BLaER1 treated with 17β-estradiol and CSF1 and Interleukin-3, amounts not matched to agents 10 nM and 100 nM (cell line): ENCODE measurements around the gene POU1F1.
"Not testable (repeated sequence)": the region's sequence is repeated elsewhere in the genome, so short reads cannot be mapped to it uniquely, and the experiment has no call there.

ENCODE experiments used
- H3K27ac ChIP-seq, 11 experiments: shearing (Covaris generic); formaldehyde crosslinking; 2 replicates each; pipeline ENCODE4 v1.8.1; 2022
- H3K27me3 ChIP-seq, 11 experiments: shearing (Covaris generic); formaldehyde crosslinking; 2 replicates each; pipeline ENCODE4 v1.8.1; 2022
- H3K36me3 ChIP-seq, 11 experiments: shearing (Covaris generic); formaldehyde crosslinking; 2 replicates each; pipeline ENCODE4 v1.8.1; 2022
- H3K4me1 ChIP-seq, 10 experiments: shearing (Covaris generic); formaldehyde crosslinking; 2 replicates each; pipeline ENCODE4 v1.8.1; 2022
- H3K4me2 ChIP-seq, 11 experiments: shearing (Covaris generic); formaldehyde crosslinking; 2 replicates each; pipeline ENCODE4 v1.8.1; 2022
- H3K4me3 ChIP-seq, 10 experiments: shearing (Covaris generic); formaldehyde crosslinking; 2 replicates each; pipeline ENCODE4 v1.8.1; 2022
- H3K9ac ChIP-seq, 11 experiments: shearing (Covaris generic); formaldehyde crosslinking; 2 replicates each; pipeline ENCODE4 v1.8.1; 2022
- H3K9me3 ChIP-seq, 11 experiments: shearing (Covaris generic); formaldehyde crosslinking; replicated peaks in 1 of 11; 2 replicates each; pipeline ENCODE4 v1.8.1; 2022
- H4K20me1 ChIP-seq, 11 experiments: shearing (Covaris generic); formaldehyde crosslinking; 2 replicates each; pipeline ENCODE4 v1.8.1; 2022
- Cebpa-rat ChIP-seq, 11 experiments: shearing (Covaris generic); IDR thresholded peaks; 2 replicates each; pipeline ENCODE4 v1.8.1; 2022

The POU1F1 gene

DNA sequence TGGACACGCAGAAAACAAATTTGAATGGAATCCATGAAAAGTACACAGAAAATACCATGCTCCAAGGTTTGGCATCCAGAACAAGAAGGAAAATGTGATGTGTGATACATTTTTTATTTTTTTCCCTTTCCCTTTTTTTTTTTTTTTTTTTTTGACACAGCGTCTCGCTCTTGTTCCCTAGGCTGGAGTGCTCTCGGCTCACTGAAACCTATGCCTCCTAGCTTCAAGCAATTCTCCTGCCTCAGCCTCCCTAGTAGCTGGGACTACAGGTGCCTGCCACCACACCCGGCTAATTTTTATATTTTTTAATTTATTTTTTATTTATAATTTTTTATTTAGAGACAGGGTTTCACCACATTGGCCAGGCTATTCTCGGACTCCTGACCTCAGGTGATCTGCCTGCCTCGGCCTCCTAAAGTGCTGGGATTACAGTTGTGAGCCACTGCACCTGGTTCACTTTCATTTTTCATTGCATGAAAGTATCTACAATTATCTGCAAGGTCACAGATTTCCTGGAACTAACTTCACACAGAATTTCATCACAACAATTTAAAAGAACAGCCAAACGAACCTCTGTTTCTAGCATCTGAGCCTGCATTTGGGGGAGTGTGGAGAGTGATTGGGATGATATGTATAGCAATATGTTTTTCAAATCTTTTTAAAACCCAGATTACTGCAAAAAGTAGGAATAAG is 8.3 kb downstream of the POU1F1 start:
- H3K36me3 ChIP-seq = no peaks in the 10 kb centered on the region
- no peak overlapping the region for H3K9ac ChIP-seq
- H4K20me1 ChIP-seq = no peaks in the 10 kb centered on the region
- peaks cover 6 to 30% (median 10%) of the 10 kb centered on the region in 10 experiments for H3K4me1 ChIP-seq
- H3K4me2 ChIP-seq = no peak overlapping the region
- no peak overlapping the region for H3K4me3 ChIP-seq
- no peak overlapping the region for H3K27ac ChIP-seq
- H3K27me3 ChIP-seq = no peaks in the 10 kb centered on the region
- TF ChIP-seq Cebpa-rat (IDR thresholded peaks at IDR 0.05) = no peak
- H3K9me3 ChIP-seq = no peaks in the 10 kb centered on the region

GRCh38 chr3:87261925-87262324 is 14.5 kb downstream of the POU1F1 start:
- Histone ChIP-seq H3K36me3 (peaks cover 0 to 7% (median 0%) of the 10 kb centered on the region in 11 experiments; a peak in 2 of 22 replicates), H3K27ac (no peak overlapping the region), H3K4me1 (no peaks in the 10 kb centered on the region), H3K27me3 (no peaks in the 10 kb centered on the region), H3K9ac (no peak overlapping the region), H3K4me2 (no peak overlapping the region), H3K9me3 (no peaks in the 10 kb centered on the region), H4K20me1 (no peaks in the 10 kb centered on the region), H3K4me3 (no peak overlapping the region)
- TF ChIP-seq Cebpa-rat (IDR thresholded peaks at IDR 0.05) = no peak

DNA sequence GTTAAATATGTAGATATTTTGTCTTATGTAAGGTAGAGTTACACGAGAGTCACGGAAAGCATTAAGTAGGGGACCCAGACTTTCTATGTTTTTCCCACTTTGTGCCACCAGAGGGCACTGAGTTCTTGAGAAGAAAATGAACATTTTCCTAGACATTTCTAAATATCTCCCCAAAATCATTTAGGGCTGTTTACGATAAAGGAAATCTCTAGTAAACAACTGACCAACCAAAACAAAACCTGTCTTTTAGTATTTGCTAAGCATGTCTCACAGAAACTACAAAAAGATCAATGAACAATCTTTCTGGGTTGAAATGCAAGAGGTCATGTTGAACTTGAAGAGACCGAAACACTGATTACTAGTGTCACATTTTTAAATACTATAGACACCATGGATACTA is 16.1 kb downstream of the POU1F1 start:
- H3K9ac ChIP-seq = no peak overlapping the region
- H3K4me3 ChIP-seq = no peak overlapping the region
- no peak overlapping the region for H3K4me2 ChIP-seq
- TF ChIP-seq Cebpa-rat (IDR thresholded peaks at IDR 0.05) = no peak
- H3K27ac ChIP-seq = no peak overlapping the region
- no peaks in the 10 kb centered on the region for H3K9me3 ChIP-seq
- H3K4me1 ChIP-seq = no peaks in the 10 kb centered on the region
- no peaks in the 10 kb centered on the region for H3K27me3 ChIP-seq
- H4K20me1 ChIP-seq = no peaks in the 10 kb centered on the region
- peaks cover 0 to 21% (median 6%) of the 10 kb centered on the region in 11 experiments; a peak in 7 of 22 replicates for H3K36me3 ChIP-seq

DNA sequence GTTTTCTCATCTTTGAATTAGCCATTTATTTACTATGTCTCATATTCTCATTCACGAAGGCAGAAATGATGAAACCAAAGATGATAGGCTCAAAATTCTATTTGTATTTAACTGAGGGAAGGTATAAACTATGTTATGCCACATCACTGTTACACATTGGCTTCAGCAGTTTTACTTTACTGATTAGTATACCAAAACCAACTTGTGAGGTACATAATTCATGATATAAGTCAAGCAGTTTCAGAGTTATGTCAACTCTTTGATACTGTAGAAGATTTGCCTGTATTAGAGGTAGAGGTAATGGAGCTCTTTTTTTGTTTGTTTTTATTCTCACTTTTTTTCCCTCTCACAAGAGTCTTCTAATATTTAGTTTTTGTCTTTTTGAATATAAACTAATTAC is 26.4 kb downstream of the POU1F1 start:
- Histone ChIP-seq H4K20me1 (peaks cover 0 to 24% (median 0%) of the 10 kb centered on the region in 11 experiments; a peak in 3 of 22 replicates), H3K4me3 (no peak overlapping the region), H3K4me1 (no peaks in the 10 kb centered on the region), H3K4me2 (no peak overlapping the region), H3K36me3 (peaks cover 42 to 90% (median 57%) of the 10 kb centered on the region in 11 experiments), H3K27ac (no peak overlapping the region), H3K9me3 (no peaks in the 10 kb centered on the region), H3K9ac (no peak overlapping the region), H3K27me3 (no peaks in the 10 kb centered on the region)
- no peak for TF ChIP-seq Cebpa-rat (IDR thresholded peaks at IDR 0.05)

DNA sequence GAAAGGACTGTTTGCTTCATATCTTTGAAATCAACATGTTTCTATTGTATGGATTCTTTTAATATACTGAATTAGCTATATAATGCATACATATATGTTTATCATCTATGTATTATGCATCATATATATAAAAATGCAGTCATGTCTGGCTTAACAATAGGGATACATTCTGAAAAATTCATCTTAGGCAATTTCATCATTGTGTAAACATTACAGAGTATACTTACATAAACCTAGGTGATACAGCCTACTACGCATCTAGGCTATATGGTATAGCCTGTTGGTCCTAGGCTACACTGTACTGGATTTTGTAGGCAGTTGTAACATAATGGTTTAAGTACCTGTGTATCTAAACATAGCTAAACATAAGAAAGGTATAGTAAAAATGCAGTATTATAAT is 27.6 kb downstream of the POU1F1 start:
- no peak overlapping the region for H3K4me3 ChIP-seq
- peaks cover 38 to 85% (median 56%) of the 10 kb centered on the region in 11 experiments for H3K36me3 ChIP-seq
- H3K9ac ChIP-seq = no peak overlapping the region
- peaks cover 0 to 31% (median 0%) of the 10 kb centered on the region in 11 experiments; a peak in 4 of 22 replicates for H4K20me1 ChIP-seq
- H3K27me3 ChIP-seq = no peaks in the 10 kb centered on the region
- no peaks in the 10 kb centered on the region for H3K9me3 ChIP-seq
- H3K27ac ChIP-seq = no peak overlapping the region
- TF ChIP-seq Cebpa-rat (IDR thresholded peaks at IDR 0.05) = no peak
- H3K4me1 ChIP-seq = no peaks in the 10 kb centered on the region
- H3K4me2 ChIP-seq = no peak overlapping the region

GRCh38 chr3:87248231-87248630 is 28.2 kb downstream of the POU1F1 start:
- Histone ChIP-seq H3K36me3 (peaks cover 32 to 84% (median 50%) of the 10 kb centered on the region in 11 experiments), H4K20me1 (peaks cover 0 to 36% (median 0%) of the 10 kb centered on the region in 11 experiments; a peak in 4 of 22 replicates)
- H3K9me3 ChIP-seq, H3K4me3 ChIP-seq, H3K9ac ChIP-seq, H3K27ac ChIP-seq, H3K4me1 ChIP-seq, H3K27me3 ChIP-seq, H3K4me2 ChIP-seq: not testable (repeated sequence)

DNA sequence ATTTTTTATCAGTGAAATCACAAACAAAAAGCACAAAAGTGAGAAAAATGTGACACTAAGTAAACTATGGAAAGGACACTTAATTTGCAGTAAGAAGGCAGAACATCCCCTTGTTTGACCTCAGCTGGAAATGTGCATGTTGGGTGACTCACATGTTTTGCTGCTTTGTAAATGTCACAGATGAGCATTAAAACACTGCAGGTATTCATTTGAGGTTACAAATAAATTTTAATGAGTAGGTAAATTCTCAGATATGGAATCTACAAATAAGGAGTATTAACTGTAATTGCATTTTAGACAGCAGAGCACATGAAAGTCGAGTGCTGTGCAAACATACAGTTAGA is 29.0 kb downstream of the POU1F1 start:
- Histone ChIP-seq H3K36me3 (peaks cover 30 to 84% (median 46%) of the 10 kb centered on the region in 11 experiments), H3K27me3 (no peaks in the 10 kb centered on the region)

DNA sequence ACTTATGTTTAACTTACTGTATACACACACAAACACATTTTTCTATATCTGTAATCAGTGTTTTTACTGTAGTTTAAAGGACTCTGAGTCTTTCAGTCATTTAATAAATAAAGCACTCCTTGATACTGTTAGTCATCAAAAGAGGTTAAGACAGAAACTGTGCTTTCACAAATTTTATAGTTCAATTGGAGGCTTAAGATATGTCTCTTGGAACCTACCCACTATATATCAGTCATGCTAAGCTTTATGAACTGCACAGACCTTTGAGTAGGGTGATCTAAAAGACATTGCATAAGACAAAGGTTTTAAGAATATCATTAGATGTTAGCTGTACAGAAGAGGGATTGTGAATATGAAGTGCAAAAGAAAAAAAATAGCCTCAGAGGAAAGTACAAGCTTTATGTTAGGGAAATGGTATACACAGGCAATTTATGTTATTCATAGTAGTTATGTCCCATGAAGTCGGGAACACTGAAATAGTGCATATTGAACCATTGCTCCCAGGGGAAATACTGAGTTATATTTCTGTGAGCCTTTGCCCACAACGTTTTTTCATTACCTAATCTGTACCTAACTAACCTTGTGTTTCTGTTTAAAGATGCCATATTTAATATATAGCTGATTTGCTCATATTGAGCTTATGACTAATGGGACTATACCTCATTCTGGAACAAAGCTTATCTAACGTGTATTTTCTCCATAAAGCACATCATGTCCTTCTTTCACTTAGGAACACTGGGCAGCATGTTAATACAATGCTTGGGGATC is 29.5 kb downstream of the POU1F1 start:
- H3K27ac ChIP-seq = no peak overlapping the region
- no peak overlapping the region for H3K9ac ChIP-seq
- H3K4me1 ChIP-seq = no peaks in the 10 kb centered on the region
- H3K36me3 ChIP-seq = peaks cover 30 to 81% (median 42%) of the 10 kb centered on the region in 11 experiments
- no peak for TF ChIP-seq Cebpa-rat (IDR thresholded peaks at IDR 0.05)
- H4K20me1 ChIP-seq = peaks cover 0 to 47% (median 0%) of the 10 kb centered on the region in 11 experiments; a peak in 4 of 22 replicates
- H3K4me2 ChIP-seq = no peak overlapping the region
- no peaks in the 10 kb centered on the region for H3K9me3 ChIP-seq
- no peaks in the 10 kb centered on the region for H3K27me3 ChIP-seq
- no peak overlapping the region for H3K4me3 ChIP-seq

More for the DNA sequence above, 29.0 kb downstream of the POU1F1 start:
- Histone ChIP-seq H4K20me1 (peaks cover 0 to 45% (median 0%) of the 10 kb centered on the region in 11 experiments; a peak in 4 of 22 replicates), H3K27ac (no peak overlapping the region), H3K9ac (no peak overlapping the region), H3K4me1 (no peaks in the 10 kb centered on the region), H3K4me3 (no peak overlapping the region), H3K9me3 (no peaks in the 10 kb centered on the region), H3K4me2 (no peak overlapping the region)
- TF ChIP-seq Cebpa-rat (IDR thresholded peaks at IDR 0.05) = no peak

- Histone ChIP-seq H3K27me3 (no peaks in the 10 kb centered on the region), H4K20me1 (peaks cover 0 to 99% (median 16%) of the 10 kb centered on the region in 11 experiments; a peak in 12 of 22 replicates), H3K9ac (no peak overlapping the region), H3K4me3 (no peak overlapping the region), H3K27ac (no peak overlapping the region), H3K9me3 (peaks cover 0 to 7% (median 0%) of the 10 kb centered on the region in 11 experiments; a peak in 2 of 22 replicates), H3K4me2 (no peak overlapping the region), H3K4me1 (peaks cover 0 to 8% (median 0%) of the 10 kb centered on the region in 10 experiments; a peak in 1 of 20 replicates), H3K36me3 (peaks cover 9 to 55% (median 23%) of the 10 kb centered on the region in 11 experiments; a peak in 20 of 22 replicates)
- no peak for TF ChIP-seq Cebpa-rat (IDR thresholded peaks at IDR 0.05)
Measured at GRCh38 chr3:87236093-87236492, 40.3 kb downstream of the POU1F1 start.
